ENCODE data around the gene GATAD2B.
A peak's percentile ranks its signal among the peaks of the same experiment; 100 is the strongest.
"Not testable (repeated sequence)": the region's sequence is repeated elsewhere in the genome, so short reads cannot be mapped to it uniquely, and the experiment has no call there.

Gene GATAD2B

GRCh38 chr1:153778824-153779519 is 143.8 kb downstream of the GATAD2B start:
- DNase-seq (ENCODE audit: low read depth in 2 of 2), result no peak

- no peak for DNase-seq (ENCODE audit: low read depth in 2 of 2)
Observed at GRCh38 chr1:153778051-153778823, 144.5 kb downstream of the GATAD2B start.

GRCh38 chr1:153777648-153778047 is 145.1 kb downstream of the GATAD2B start:
- no peak for DNase-seq (ENCODE audit: low read depth in 2 of 2)

- DNase-seq (ENCODE audit: low read depth in 2 of 2), result no peak
Observed at GRCh38 chr1:153776845-153777370, 145.9 kb downstream of the GATAD2B start.

GRCh38 chr1:153776352-153776751 is 146.4 kb downstream of the GATAD2B start:
- no peak for DNase-seq (ENCODE audit: low read depth in 2 of 2)

- DNase-seq (ENCODE audit: low read depth in 2 of 2), result peak; percentile 29 to 33
Observed at GRCh38 chr1:153775458-153776327, 147.1 kb downstream of the GATAD2B start.

- DNase-seq (ENCODE audit: low read depth in 2 of 2), result no peak
Observed at GRCh38 chr1:153774780-153775457, 147.9 kb downstream of the GATAD2B start, which contains the start of gene SLC27A3. SLC27A3 (plus strand) TSS chr1:153775407; CDS start chr1:153775498, 91 bp downstream.

GRCh38 chr1:153774026-153774595 is 148.7 kb downstream of the GATAD2B start:
- DNase-seq (ENCODE audit: low read depth in 2 of 2), result no peak

- no peak for DNase-seq (ENCODE audit: low read depth in 2 of 2)
Observed at GRCh38 chr1:153773096-153773921, 149.5 kb downstream of the GATAD2B start.

- DNase-seq (ENCODE audit: low read depth in 2 of 2), result no peak
Observed at GRCh38 chr1:153771841-153772593, 150.8 kb downstream of the GATAD2B start.

- no peak for DNase-seq (ENCODE audit: low read depth in 2 of 2)
Observed at GRCh38 chr1:153771261-153771660, 151.5 kb downstream of the GATAD2B start.

GRCh38 chr1:153770797-153771196 is 152.0 kb downstream of the GATAD2B start:
- DNase-seq (ENCODE audit: low read depth in 2 of 2), result no peak

- no peak for DNase-seq (ENCODE audit: low read depth in 2 of 2)
Observed at GRCh38 chr1:153769221-153769620, 153.6 kb downstream of the GATAD2B start.

- no peak for DNase-seq (ENCODE audit: low read depth in 2 of 2)
Observed at GRCh38 chr1:153768316-153769181, 154.2 kb downstream of the GATAD2B start.

- no peak for DNase-seq (ENCODE audit: low read depth in 2 of 2)
Observed at GRCh38 chr1:153767519-153767918, 155.3 kb downstream of the GATAD2B start.

- not testable (repeated sequence) for DNase-seq (ENCODE audit: low read depth in 2 of 2)
Observed at GRCh38 chr1:153766663-153767062, 156.1 kb downstream of the GATAD2B start.

GRCh38 chr1:153764310-153764709 is 158.5 kb downstream of the GATAD2B start:
- DNase-seq (ENCODE audit: low read depth in 2 of 2), result no peak

All from stimulated activated CD8-positive, alpha-beta memory T cell treated with anti-CD3 and anti-CD28 coated beads, Interleukin-15, amount 100 ng/mL, for 4 hours (primary cell).